Sigmoid colon (tissue), 7 donors: Measurements from ENCODE around the gene FOXP1. TPM values are rescaled to one million over a fixed set of nuclear protein-coding genes. Genes with fewer than 3 reads are reported as not detected.

ENCODE experiments used
- DNase-seq: peaks from one replicate; pipeline ENCODE4 v3.0.0-alpha.2; 2019
- H3K27ac ChIP-seq, 4 donors: fragments of 200-600 bp; sonication (generic); one replicate each; pipeline ENCODE4 v1.5.1; 2016 to 2019; ENCODE audit warnings: mild to moderate bottlenecking in 1 of 4
- H3K27me3 ChIP-seq, 3 donors: fragments of 200-600 bp; sonication (generic); one replicate each; pipeline ENCODE4 v1.5.1; 2019; ENCODE audit warnings: mild to moderate bottlenecking in 1 of 3
- H3K36me3 ChIP-seq, 4 donors: fragments of 200-600 bp; sonication (generic); one replicate each; pipeline ENCODE4 v1.5.1; 2016 to 2019
- H3K4me1 ChIP-seq, 4 donors: fragments of 200-600 bp; sonication (generic); one replicate each; pipeline ENCODE4 v1.5.1; 2017 to 2019
- H3K4me3 ChIP-seq, 4 donors: fragments of 200-600 bp; sonication (generic); one replicate each; pipeline ENCODE4 v1.5.1; 2017 to 2019; ENCODE audit warnings: mild to moderate bottlenecking in 2 of 4, moderate library complexity in 1 of 4
- H3K9me3 ChIP-seq, 4 donors: fragments of 200-600 bp in 3 of 4; sonication (generic) in 3 of 4; one replicate each; pipeline versions ENCODE4 v1.5.1 to v1.6.1; 2013 to 2019
- EP300 ChIP-seq, 4 donors: sonication (generic); formaldehyde crosslinking; IDR thresholded peaks; one replicate each; pipeline ENCODE4 v1.6.1; 2017; ENCODE audit warnings: antibody characterized with exemption in 4 of 4
- POLR2A ChIP-seq, 2 donors: fragments of 450-650 bp; IDR thresholded peaks; one replicate each; pipeline ENCODE4 v1.6.1; 2016; ENCODE audit warnings: antibody characterized with exemption in 2 of 2, mild to moderate bottlenecking in 2 of 2, moderate library complexity in 2 of 2
- POLR2AphosphoS5 ChIP-seq, 4 donors: sonication (generic); formaldehyde crosslinking; IDR thresholded peaks; one replicate each; pipeline ENCODE4 v1.6.1; 2017; ENCODE audit warnings: antibody characterized with exemption in 4 of 4
- WGBS, 2 donors: extraction: QIAGEN DNeasy Blood & Tissue Kit; methylation state at CpG; one replicate each; pipeline ENCODE4 v1.1.7; 2013; 5-methylcytosine and 5-hydroxymethylcytosine counted together
- intact Hi-C: fragments of 100-400 bp; cut with DNase I; formaldehyde crosslinking; loops from one replicate; pipeline ENCODE4 v1.15.1; 2023
- polyA plus RNA-seq, 3 donors: library from polyadenylated mRNA; stranded (reverse); fragments of 200-250 nt; gene quantifications; one replicate each; pipeline ENCODE4 v1.2.3, GENCODE V29; 2013
- small RNA-seq, 3 donors: library from RNA; depleted of rRNA; stranded (forward); fragments of <200 nt; gene quantifications; one replicate each; pipeline ENCODE3, GENCODE V24; 2016
- total RNA-seq, 4 donors: library from RNA; depleted of rRNA; stranded (reverse); fragments of >200 nt; gene quantifications; one replicate each; pipeline ENCODE4 v1.1.0, GENCODE V29; 2016
- TF ChIP-seq, protein P1 (sequence below), 4 experiments: fragments of 450-650 bp in 3 of 4; fragments of 200-600 bp in 1 of 4; IDR thresholded peaks; one replicate each; pipeline ENCODE4 v1.5.1; 2016 to 2019; ENCODE audit warnings: antibody characterized with exemption in 4 of 4, mild to moderate bottlenecking in 3 of 4, moderate library complexity in 2 of 4
- donor health status: healthy with polysubstance abuse.
- donor health status: Bipolar disorder and iron deficiency.
- donor health status: healthy.

The FOXP1 gene
- total and polyA plus RNA-seq, 7 donors: 13.8 to 232 (median 139) TPM

GRCh38 chr3:70914862-70915261 lies 668.7 kb downstream of the FOXP1 start:
- Histone ChIP-seq H3K4me3 (no peak overlapping the region), H3K27ac (no peak overlapping the region), H3K36me3 (no peaks in the 10 kb centered on the region), H3K27me3 (no peaks in the 10 kb centered on the region), H3K9me3 (no peaks in the 10 kb centered on the region), H3K4me1 (peaks cover 0 to 6% (median 5%) of the 10 kb centered on the region in 4 donors)
- no peak for DNase-seq
- WGBS, 2 donors: 93% methylated on average over 1 of the region's 1 CpG
- TF ChIP-seq EP300 (IDR thresholded peaks at IDR 0.05) (no peak), POLR2A (IDR thresholded peaks at IDR 0.05) (no peak), POLR2AphosphoS5 (IDR thresholded peaks at IDR 0.05) (no peak)
- TF ChIP-seq, protein P1, sequence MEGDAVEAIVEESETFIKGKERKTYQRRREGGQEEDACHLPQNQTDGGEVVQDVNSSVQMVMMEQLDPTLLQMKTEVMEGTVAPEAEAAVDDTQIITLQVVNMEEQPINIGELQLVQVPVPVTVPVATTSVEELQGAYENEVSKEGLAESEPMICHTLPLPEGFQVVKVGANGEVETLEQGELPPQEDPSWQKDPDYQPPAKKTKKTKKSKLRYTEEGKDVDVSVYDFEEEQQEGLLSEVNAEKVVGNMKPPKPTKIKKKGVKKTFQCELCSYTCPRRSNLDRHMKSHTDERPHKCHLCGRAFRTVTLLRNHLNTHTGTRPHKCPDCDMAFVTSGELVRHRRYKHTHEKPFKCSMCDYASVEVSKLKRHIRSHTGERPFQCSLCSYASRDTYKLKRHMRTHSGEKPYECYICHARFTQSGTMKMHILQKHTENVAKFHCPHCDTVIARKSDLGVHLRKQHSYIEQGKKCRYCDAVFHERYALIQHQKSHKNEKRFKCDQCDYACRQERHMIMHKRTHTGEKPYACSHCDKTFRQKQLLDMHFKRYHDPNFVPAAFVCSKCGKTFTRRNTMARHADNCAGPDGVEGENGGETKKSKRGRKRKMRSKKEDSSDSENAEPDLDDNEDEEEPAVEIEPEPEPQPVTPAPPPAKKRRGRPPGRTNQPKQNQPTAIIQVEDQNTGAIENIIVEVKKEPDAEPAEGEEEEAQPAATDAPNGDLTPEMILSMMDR (IDR thresholded peaks at IDR 0.05): no peak
- intact Hi-C loops: no loop called here

- no peaks in the 10 kb centered on the region for H3K36me3 ChIP-seq
- 87 to 91% methylated on average over 5 of the region's 5 CpGs for WGBS, 2 donors
- no peaks in the 10 kb centered on the region for H3K9me3 ChIP-seq
- no peak overlapping the region for H3K27ac ChIP-seq
- TF ChIP-seq POLR2A (IDR thresholded peaks at IDR 0.05): no peak
- no peak for TF ChIP-seq EP300 (IDR thresholded peaks at IDR 0.05)
- TF ChIP-seq POLR2AphosphoS5 (IDR thresholded peaks at IDR 0.05): no peak
- TF ChIP-seq, protein P1 (IDR thresholded peaks at IDR 0.05): no peak
- intact Hi-C loops: no loop called here
- H3K4me3 ChIP-seq: no peak overlapping the region
- H3K27me3 ChIP-seq: no peaks in the 10 kb centered on the region
- DNase-seq: no peak
- no peaks in the 10 kb centered on the region for H3K4me1 ChIP-seq
These were observed 671.8 kb downstream of the FOXP1 start for GRCh38 chr3:70911719-70912118.

- WGBS, 2 donors: 92 to 95% methylated on average over 11 of the region's 11 CpGs
- no peak for TF ChIP-seq EP300 (IDR thresholded peaks at IDR 0.05)
- TF ChIP-seq, protein P1 (IDR thresholded peaks at IDR 0.05): no peak
- TF ChIP-seq POLR2A (IDR thresholded peaks at IDR 0.05): no peak
- TF ChIP-seq POLR2AphosphoS5 (IDR thresholded peaks at IDR 0.05): no peak
- intact Hi-C loops: no loop called here
- no peak for DNase-seq
- Histone ChIP-seq H3K36me3 (no peaks in the 10 kb centered on the region), H3K4me1 (no peaks in the 10 kb centered on the region), H3K27ac (no peak overlapping the region), H3K27me3 (no peaks in the 10 kb centered on the region), H3K4me3 (no peak overlapping the region), H3K9me3 (no peaks in the 10 kb centered on the region)
These were observed 678.0 kb downstream of the FOXP1 start for GRCh38 chr3:70905491-70905890.

Small RNAs within 50 kb of the gene (small RNA-seq; reads per million reads assigned to genes)
- 0 to 0.11 (median 0) reads per million in 3 donors for gene MIR1284

Other genes starting within 250 kb of the FOXP1 start
- gene EIF4E3, start 141.7 kb upstream of the FOXP1 start, total RNA-seq: 10 to 100 TPM; 24.7 to 35.3 (median 31.8) TPM
- 10 to 100 TPM; 14.8 to 31.2 (median 30.1) TPM for gene EIF4E3, start 141.7 kb upstream of the FOXP1 start, polyA plus RNA-seq
- gene GPR27, start 170.1 kb upstream of the FOXP1 start, total RNA-seq: 1 to 10 TPM in 2 of 4 donors, under 1 TPM in 2; 0.33 to 1.4 (median 0.95) TPM
- 1 to 10 TPM in 1 of 3 donors, under 1 TPM in 1, not detected in 1; 0.60 to 1.4 TPM for gene GPR27, start 170.1 kb upstream of the FOXP1 start, polyA plus RNA-seq
- not detected for gene PROK2, start 201.4 kb upstream of the FOXP1 start, total RNA-seq
- 1 to 10 TPM in 2 of 3 donors, under 1 TPM in 1; 0.42 to 3.9 (median 1.2) TPM for gene PROK2, start 201.4 kb upstream of the FOXP1 start, polyA plus RNA-seq